HCT116 (cell line): Measurements from ENCODE around the gene NXPH1.

Experiments
- CEBPB ChIP-seq: IDR thresholded peaks from 2 replicates; pipeline ENCODE4 v1.6.1; 2012; ENCODE audit warnings: low read depth
- CTCF ChIP-seq, 3 experiments: fragments of 200-600 bp in 1 of 3; sonication (generic) in 1 of 3; IDR thresholded peaks in 2 of 3; conservative IDR thresholded peaks in 1 of 3; 2 replicates each; pipeline ENCODE4 v1.5.1; 2012 to 2017; ENCODE audit warnings: low read depth in 2 of 3, low read length in 2 of 3, antibody characterized with exemption in 1 of 3, borderline replicate concordance in 1 of 3, control low read depth in 1 of 3, mild to moderate bottlenecking in 1 of 3, mixed read lengths in 1 of 3, mixed run types in 1 of 3, moderate library complexity in 1 of 3; ENCODE audit not compliant: insufficient read depth in 1 of 3
- ELF1 ChIP-seq: IDR thresholded peaks from 2 replicates; pipeline ENCODE4 v1.6.1; 2012; ENCODE audit warnings: low read depth, borderline replicate concordance
- EZH2 ChIP-seq: fragments of 200-600 bp; sonication (generic); IDR thresholded peaks from 2 replicates; pipeline ENCODE4 v1.6.1; 2017; ENCODE audit warnings: antibody characterized with exemption, mixed run types
- EZH2phosphoT487 ChIP-seq: fragments of 200-600 bp; IDR thresholded peaks from 2 replicates; pipeline ENCODE4 v1.6.1; 2018; ENCODE audit warnings: antibody characterized with exemption, borderline replicate concordance
- JUND ChIP-seq: IDR thresholded peaks from 2 replicates; pipeline ENCODE4 v1.6.1; 2012
- MAX ChIP-seq: IDR thresholded peaks from 2 replicates; pipeline ENCODE4 v1.6.1; 2012
- POLR2A ChIP-seq: IDR thresholded peaks from 2 replicates; pipeline ENCODE4 v1.7.0; 2011; ENCODE audit warnings: borderline replicate concordance; ENCODE audit not compliant: insufficient read depth, insufficient read length; ENCODE audit errors: extremely low read depth
- POLR2AphosphoS5 ChIP-seq: IDR thresholded peaks from 2 replicates; pipeline ENCODE4 v1.6.1; 2011; ENCODE audit warnings: mild to moderate bottlenecking, low read depth, low read length, moderate library complexity
- RAD21 ChIP-seq: IDR thresholded peaks from 2 replicates; pipeline ENCODE4 v1.6.1; 2012; ENCODE audit warnings: low read depth, mild to moderate bottlenecking
- SIN3A ChIP-seq: IDR thresholded peaks from 2 replicates; pipeline ENCODE4 v1.6.1; 2012; ENCODE audit warnings: low read depth
- YY1 ChIP-seq: IDR thresholded peaks from 2 replicates; pipeline ENCODE4 v1.6.1; 2011; ENCODE audit warnings: low read length, low read depth, moderate library complexity, mild to moderate bottlenecking; ENCODE audit not compliant: insufficient replicate concordance; ENCODE audit errors: extremely low read depth
- ZFX ChIP-seq: fragments of 450-650 bp; IDR thresholded peaks from 2 replicates; pipeline ENCODE4 v1.6.1; 2017

GRCh38 chr7:8387551-8388256 lies 45.7 kb upstream of the NXPH1 start:
- TF ChIP-seq ELF1 = no peak
- no peak for TF ChIP-seq EZH2
- no peak for TF ChIP-seq CTCF (IDR thresholded peaks at IDR 0.05 in 2 of 3, conservative IDR thresholded peaks at IDR 0.05 in 1 of 3; ENCODE audit: borderline replicate concordance in 1 of 3, insufficient read depth in 1 of 3, low read depth in 2 of 3, low read length in 2 of 3)
- no peak for TF ChIP-seq EZH2phosphoT487
- no peak for TF ChIP-seq RAD21
- TF ChIP-seq YY1 = no peak
- TF ChIP-seq POLR2AphosphoS5 = no peak
- no peak for TF ChIP-seq CEBPB
- no peak for TF ChIP-seq POLR2A
- TF ChIP-seq SIN3A = no peak
- TF ChIP-seq JUND = no peak
- TF ChIP-seq MAX = no peak
- TF ChIP-seq ZFX = no peak
